Esophagus squamous epithelium (tissue), 5 donors: ENCODE measurements around the gene MORN5. TPM values are rescaled to one million over a fixed set of nuclear protein-coding genes. Genes with fewer than 3 reads are reported as not detected.

Source experiments
- DNase-seq: peaks from one replicate; lab custom pipeline; 2025; lab: John Stamatoyannopoulos, UW
- H3K27ac ChIP-seq, 4 donors: fragments of 200-600 bp; sonication (generic); one replicate each; pipeline ENCODE4 v1.5.1; 2016 to 2019; ENCODE audit warnings: mild to moderate bottlenecking in 1 of 4
- H3K27me3 ChIP-seq, 4 donors: fragments of 200-600 bp; sonication (generic); 1 replicate in 3 of 4; 2 replicates in 1 of 4; pipeline versions ENCODE4 v1.5.1 to v1.6.0; 2017 to 2021; ENCODE audit warnings: antibody characterized with exemption in 1 of 4
- H3K36me3 ChIP-seq, 3 donors: fragments of 200-600 bp; sonication (generic); one replicate each; pipeline ENCODE4 v1.5.1; 2016 to 2019
- H3K4me1 ChIP-seq, 3 donors: fragments of 200-600 bp; sonication (generic); one replicate each; pipeline ENCODE4 v1.5.1; 2017 to 2019
- H3K4me3 ChIP-seq, 4 donors: fragments of 200-600 bp; sonication (generic); 1 replicate in 3 of 4; 2 replicates in 1 of 4; pipeline ENCODE4 v1.5.1; 2016 to 2019; ENCODE audit warnings: mild to moderate bottlenecking in 2 of 4, moderate library complexity in 1 of 4
- H3K9me3 ChIP-seq, 3 donors: fragments of 200-600 bp; sonication (generic); one replicate each; pipeline ENCODE4 v1.5.1; 2016 to 2019
- POLR2A ChIP-seq, 4 donors: fragments of 450-650 bp; IDR thresholded peaks; one replicate each; pipeline ENCODE4 v1.6.1; 2017; ENCODE audit warnings: antibody characterized with exemption in 4 of 4, mild to moderate bottlenecking in 4 of 4, moderate library complexity in 3 of 4
- WGBS, 2 donors: methylation state at CpG; one replicate each; pipeline ENCODE4 v1.1.5; 2018; 5-methylcytosine and 5-hydroxymethylcytosine counted together
- intact Hi-C: fragments of 100-400 bp; cut with DNase I; formaldehyde crosslinking; loops from one replicate; pipeline ENCODE4 v1.15.0; 2022
- total RNA-seq, 4 donors: library from RNA; depleted of rRNA; stranded (reverse); fragments of >200 nt; gene quantifications; one replicate each; pipeline ENCODE4 v1.1.0, GENCODE V29; 2016
- TF ChIP-seq, protein P1 (sequence below), 6 experiments: fragments of 450-650 bp in 4 of 6; fragments of 200-600 bp in 2 of 6; sonication (generic) in 2 of 6; IDR thresholded peaks; one replicate each; pipeline ENCODE4 v1.5.1; 2016 to 2019; ENCODE audit warnings: antibody characterized with exemption in 6 of 6, mild to moderate bottlenecking in 4 of 6, moderate library complexity in 4 of 6
- donor health status: DM: yes; HTN: yes; CAD: no.

The MORN5 gene
- total RNA-seq, 4 donors from 2014 or later, result not detected

DNA sequence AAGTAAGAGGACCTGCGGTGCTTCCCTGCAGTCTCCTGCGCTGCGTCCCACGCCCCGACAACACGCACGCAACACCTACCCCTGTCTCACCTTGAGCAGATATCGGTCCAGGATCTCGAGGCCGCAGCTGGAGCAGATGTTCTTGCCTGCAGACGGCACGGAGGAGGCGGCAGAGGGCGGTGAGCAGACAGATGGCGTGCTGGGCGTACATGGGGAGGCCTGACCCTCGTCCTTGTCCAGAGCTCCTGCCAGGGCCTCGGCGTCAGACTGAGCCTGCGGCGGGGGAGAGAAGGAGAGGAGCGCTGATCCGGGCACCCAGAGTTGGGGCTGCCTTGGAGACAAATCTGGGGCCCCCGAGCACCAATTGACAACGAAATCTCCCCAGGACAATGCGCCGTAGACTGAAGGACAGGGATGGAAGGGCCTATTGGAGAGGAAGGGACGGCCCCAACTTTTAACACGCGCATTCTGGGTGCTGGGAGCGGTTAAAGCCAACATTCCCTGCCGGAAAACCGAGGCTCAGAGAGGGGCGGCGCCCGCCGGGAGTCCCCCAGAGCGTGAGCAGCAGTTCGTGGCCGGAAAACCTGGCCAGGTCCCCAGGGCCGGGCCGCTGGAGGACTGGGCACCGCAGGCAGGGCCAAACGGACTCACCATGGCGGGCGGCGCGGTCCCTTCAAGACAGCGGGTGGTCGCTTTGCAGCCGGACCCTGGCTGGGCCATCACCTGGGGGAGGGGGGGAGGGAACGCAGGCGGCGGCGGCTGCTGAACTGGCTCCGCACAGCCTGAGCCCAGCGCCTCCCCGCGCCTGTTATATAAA is 67.3 kb downstream of the MORN5 start:
- Histone ChIP-seq H3K27ac (peak overlapping the region in 1 of 4 donors; percentile 0), H3K27me3 (peaks cover 21 to 100% (median 41%) of the 10 kb centered on the region in 4 donors), H3K9me3 (no peaks in the 10 kb centered on the region), H3K4me1 (peaks cover 15 to 39% (median 27%) of the 10 kb centered on the region in 3 donors), H3K36me3 (no peaks in the 10 kb centered on the region), H3K4me3 (peak overlapping the region in 3 of 4 donors; percentile 40 to 67 (median 49))
- WGBS, 2 donors, result 35 to 48% methylated on average over 10 to 36 of the region's 59 CpGs
- TF ChIP-seq, protein P1, sequence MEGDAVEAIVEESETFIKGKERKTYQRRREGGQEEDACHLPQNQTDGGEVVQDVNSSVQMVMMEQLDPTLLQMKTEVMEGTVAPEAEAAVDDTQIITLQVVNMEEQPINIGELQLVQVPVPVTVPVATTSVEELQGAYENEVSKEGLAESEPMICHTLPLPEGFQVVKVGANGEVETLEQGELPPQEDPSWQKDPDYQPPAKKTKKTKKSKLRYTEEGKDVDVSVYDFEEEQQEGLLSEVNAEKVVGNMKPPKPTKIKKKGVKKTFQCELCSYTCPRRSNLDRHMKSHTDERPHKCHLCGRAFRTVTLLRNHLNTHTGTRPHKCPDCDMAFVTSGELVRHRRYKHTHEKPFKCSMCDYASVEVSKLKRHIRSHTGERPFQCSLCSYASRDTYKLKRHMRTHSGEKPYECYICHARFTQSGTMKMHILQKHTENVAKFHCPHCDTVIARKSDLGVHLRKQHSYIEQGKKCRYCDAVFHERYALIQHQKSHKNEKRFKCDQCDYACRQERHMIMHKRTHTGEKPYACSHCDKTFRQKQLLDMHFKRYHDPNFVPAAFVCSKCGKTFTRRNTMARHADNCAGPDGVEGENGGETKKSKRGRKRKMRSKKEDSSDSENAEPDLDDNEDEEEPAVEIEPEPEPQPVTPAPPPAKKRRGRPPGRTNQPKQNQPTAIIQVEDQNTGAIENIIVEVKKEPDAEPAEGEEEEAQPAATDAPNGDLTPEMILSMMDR (IDR thresholded peaks at IDR 0.05), result no peak
- TF ChIP-seq POLR2A (IDR thresholded peaks at IDR 0.05), result no peak
- no peak for DNase-seq
- intact Hi-C loops, result no loop called here

DNA sequence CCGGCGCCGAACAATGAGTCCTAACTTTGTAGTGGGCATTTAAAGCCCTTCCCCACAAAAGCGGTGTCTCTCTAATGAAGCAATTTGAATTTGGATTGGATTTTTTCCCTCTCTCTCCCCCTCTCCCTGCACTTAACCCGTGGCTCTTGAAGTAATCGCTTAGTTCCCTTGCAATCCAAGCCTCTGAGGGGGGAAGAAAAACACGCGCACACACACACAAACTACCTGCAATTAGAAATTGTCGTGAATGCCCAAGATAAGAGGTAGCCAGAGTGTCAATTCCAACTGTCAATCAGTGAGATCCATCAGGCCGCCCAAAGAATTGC is 67.8 kb downstream of the MORN5 start:
- Histone ChIP-seq H3K36me3 (no peaks in the 10 kb centered on the region), H3K27ac (peak overlapping the region in 1 of 4 donors; percentile 0), H3K9me3 (no peaks in the 10 kb centered on the region), H3K4me3 (peak overlapping the region in 3 of 4 donors; percentile 40 to 67 (median 49)), H3K4me1 (peaks cover 15 to 39% (median 27%) of the 10 kb centered on the region in 3 donors), H3K27me3 (peaks cover 21 to 99% (median 41%) of the 10 kb centered on the region in 4 donors)
- TF ChIP-seq, protein P1 (IDR thresholded peaks at IDR 0.05), result no peak
- no peak for TF ChIP-seq POLR2A (IDR thresholded peaks at IDR 0.05)
- WGBS, 2 donors, result 14 to 28% methylated on average over 8 of the region's 10 CpGs
- intact Hi-C loops, result no loop called here
- DNase-seq, result no peak

DNA sequence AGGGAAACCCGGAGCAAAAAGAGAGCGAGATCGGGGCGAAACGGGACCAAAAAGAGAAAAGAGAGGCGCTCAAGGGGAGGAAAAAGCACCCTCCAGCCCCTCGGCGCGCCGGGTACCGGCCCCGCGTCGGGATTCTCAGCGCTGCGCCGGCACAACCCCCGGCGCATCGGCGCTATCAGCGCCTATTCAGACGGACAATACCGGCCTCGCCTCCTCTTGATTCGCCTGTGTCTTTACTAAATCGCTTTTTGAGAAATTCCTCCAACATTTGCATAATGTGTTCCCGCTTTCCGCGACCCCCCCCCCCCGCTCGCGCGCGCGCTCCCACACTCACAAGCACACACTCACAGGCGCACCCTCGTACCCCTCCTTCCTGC is 68.5 kb downstream of the MORN5 start:
- Histone ChIP-seq H3K9me3 (no peaks in the 10 kb centered on the region), H3K4me1 (peaks cover 15 to 39% (median 27%) of the 10 kb centered on the region in 3 donors), H3K27me3 (peaks cover 21 to 97% (median 41%) of the 10 kb centered on the region in 4 donors), H3K27ac (peak overlapping the region in 2 of 4 donors; percentile 52 to 66), H3K36me3 (no peaks in the 10 kb centered on the region), H3K4me3 (peak overlapping the region; percentile 17 to 67 (median 44))
- TF ChIP-seq POLR2A (IDR thresholded peaks at IDR 0.05), result no peak
- TF ChIP-seq, protein P1 (IDR thresholded peaks at IDR 0.05), result no peak
- DNase-seq, result no peak
- intact Hi-C loops, result no loop called here
- 1% methylated on average over 25 to 37 of the region's 38 CpGs for WGBS, 2 donors

DNA sequence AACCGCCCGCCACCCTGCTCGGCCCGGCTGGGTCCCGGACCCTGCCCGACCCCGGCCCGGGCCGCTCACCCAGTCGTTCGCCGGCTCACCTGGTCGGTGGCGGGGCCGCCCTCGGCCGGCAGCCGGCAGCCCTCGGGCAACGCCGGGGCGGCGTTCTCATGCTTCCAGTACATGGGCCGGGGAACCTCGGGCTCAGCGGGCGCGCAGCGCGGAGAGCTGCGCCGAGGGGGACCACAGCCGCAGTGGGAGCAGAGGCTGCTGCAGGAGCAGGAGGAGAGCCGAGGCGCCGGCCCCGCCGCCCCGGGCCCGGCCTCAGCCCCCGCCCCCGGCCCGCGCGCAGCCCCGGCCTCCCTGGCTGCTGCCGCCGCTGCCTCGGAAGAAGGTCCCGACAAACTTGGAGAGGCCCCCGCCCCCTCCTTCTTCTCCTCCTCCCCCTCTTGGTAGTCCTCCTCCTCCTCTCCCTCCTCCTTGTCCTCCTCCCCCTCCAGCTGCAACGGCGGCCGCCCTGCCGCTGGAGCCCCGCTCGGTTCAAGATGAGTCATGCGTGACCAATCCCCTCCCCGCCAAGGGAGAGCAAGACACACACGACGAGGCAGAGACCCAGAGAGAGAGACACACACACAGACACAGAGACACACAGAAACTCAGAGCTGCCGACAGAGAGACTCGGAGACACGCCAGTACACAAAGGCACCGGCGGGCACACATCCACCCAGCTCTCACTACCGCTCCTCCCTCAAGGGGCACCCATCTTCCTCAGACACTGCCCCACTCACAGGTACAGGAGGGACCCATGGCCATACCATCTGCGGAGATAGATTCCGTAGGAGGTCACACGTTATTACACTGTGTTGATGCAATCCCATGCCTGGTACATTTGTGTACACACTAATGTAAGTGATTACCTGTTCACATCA is 69.1 kb downstream of the MORN5 start, which contains the start of gene LHX6:
LHX6 (minus strand) TSS at position 390 of the 917 bp plus-strand sequence; CDS start at position 173, 217 bp downstream.
- Histone ChIP-seq H3K27ac (peak within 1 kb of the TSS in 2 of 4 donors; percentile 52 to 66), H3K9me3 (no peaks in the 10 kb centered on the region), H3K4me3 (peak within 1 kb of the TSS; percentile 17 to 67 (median 44)), H3K27me3 (peaks cover 21 to 93% (median 41%) of the 10 kb centered on the region in 4 donors), H3K36me3 (no peaks in the 10 kb centered on the region), H3K4me1 (peaks cover 15 to 39% (median 27%) of the 10 kb centered on the region in 3 donors)
- TF ChIP-seq POLR2A (IDR thresholded peaks at IDR 0.05), result no peak
- TF ChIP-seq, protein P1 (IDR thresholded peaks at IDR 0.05), result no peak
- intact Hi-C loops, result no loop called here
- WGBS, 2 donors, result 43 to 64% methylated on average over 5 to 8 of the region's 70 CpGs
- DNase-seq, result no peak
